GM18517 (cell line): Measurements from ENCODE around the gene FHIP1A.

ENCODE experiments used
- ATAC-seq: cut with Tn5 transposase; IDR thresholded peaks from one replicate; pipeline ENCODE4 v1.9.1; 2021; ENCODE audit warnings: mild to moderate bottlenecking, moderate library complexity; ENCODE audit not compliant: unreplicated experiment

Gene FHIP1A

DNA sequence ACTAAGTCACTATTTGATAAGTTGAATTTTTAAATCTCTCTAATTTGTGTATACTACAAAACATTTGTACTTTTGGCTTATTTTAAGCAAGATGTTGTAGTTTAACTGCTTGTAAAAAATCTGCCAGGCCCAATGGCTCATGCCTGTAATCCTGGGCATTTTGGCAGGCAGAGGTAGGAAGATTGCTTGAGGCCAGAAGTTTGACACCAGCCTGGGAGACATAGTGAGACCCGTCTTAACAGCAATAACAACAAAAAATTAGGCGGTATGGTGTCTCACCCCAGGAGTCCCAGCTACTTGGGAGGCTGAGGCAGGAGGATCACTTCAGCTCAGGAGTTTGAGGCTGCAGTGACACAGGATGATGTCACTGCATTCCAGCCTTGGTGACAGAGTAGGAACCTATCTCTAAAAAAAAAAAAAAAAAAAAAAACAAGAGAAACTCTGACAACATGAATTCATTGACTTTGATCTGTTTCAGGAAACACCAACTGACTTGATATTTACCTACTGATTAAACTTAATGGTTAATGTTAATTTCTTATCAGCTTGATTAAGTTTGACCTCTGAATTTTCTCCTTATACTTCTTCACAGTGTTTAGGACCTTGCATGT is 8.9 kb downstream of the FHIP1A start:
- ATAC-seq = no peak

DNA sequence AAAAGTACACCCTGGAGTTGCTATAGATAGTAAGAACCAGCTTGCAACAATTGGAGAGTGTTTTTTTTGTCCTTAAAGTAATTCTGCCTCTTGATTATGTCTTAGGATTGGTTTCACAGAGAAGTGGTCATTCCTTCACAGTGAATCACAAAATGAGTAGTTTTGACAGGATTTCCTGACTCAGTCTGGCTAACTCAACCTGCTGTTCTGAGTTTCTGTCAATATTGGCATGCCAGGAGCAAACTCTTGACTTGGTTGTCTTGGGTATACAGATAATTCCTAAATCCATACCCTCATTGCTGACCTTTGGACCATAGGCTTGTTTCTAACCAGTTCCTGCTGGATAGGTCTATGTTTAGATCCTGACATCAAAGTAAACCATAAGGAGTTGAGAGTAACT is 9.4 kb downstream of the FHIP1A start:
- no peak for ATAC-seq

DNA sequence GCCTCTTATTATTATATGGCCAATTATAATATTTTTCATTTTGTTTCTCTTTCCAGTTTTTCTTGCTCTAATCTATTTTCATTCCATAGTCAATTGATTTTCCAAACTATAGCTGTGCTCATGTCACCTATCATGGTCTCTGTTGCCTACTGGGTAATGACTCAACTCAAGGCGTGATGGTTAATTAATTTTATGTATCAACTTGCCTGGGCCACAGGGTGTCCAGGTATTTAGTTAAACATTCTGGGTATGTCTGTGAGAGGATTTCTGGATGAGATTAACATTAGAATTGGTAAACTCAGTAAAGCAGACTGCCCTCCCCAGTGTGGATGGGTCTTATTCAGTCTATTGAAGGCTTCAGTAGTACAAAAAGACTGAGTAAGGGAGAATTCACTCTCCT is 9.9 kb downstream of the FHIP1A start:
- no peak for ATAC-seq

DNA sequence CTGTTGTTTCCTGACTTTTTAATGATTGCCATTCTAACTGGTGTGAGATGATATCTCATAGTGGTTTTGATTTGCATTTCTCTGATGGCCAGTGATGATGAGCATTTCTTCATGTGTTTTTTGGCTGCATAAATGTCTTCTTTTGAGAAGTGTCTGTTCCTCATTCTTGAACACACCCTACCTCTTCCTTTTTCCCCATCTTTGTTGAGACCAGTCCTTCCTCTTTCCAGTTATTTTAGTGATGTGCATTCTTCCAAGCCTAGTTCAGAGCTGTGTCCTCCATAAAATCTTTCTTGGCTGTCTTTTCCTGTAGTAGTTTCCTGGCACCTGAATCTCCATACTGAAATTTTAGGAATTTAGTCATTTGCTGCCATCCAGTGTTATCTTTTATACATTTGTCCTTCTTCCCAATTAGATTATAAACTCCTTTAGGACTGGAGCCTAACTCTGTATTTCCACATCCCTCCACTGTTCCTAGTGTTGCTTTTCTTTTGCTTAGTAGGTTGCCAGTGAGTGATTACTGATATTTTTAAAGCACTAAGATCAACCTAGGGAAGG is 11.4 kb downstream of the FHIP1A start:
- ATAC-seq = no peak

DNA sequence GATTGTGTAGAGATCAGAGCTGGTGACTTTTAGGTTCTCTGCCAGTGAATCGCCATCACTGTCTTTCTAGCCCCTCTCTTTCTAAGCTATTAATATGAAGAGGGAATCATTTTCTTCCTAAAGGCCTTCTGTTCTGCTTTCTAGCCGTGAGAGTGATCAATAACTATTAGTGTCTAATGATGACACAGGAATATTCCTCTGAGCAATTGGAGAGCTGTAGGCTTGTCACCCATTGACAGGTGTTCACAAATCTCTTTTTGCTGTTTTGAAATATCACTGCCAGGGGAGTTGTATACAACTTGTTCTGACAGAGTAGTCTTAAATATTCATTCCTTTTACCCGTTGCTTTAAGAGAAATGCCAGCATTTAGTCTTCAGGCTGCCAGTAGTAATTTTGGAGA is 13.9 kb downstream of the FHIP1A start:
- ATAC-seq = no peak

DNA sequence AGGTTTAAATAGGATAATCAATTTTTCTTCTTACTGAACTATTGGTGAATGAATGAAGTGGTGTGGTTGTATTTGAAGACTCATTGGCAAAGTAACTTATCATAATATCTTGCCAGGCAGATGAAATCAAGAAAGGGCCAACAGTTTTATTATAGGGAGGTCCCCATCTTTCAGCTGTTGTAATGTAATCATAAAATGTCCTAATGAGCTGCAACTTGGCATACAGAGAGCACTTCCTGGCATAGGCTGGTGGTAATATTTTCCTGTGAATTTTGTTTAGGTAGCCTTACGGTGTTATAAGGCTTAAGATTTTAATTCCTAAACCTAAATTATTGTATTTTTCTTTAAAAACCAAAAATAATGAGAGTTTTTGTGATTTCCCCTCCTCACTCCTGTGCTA is 17.5 kb downstream of the FHIP1A start:
- ATAC-seq = no peak

DNA sequence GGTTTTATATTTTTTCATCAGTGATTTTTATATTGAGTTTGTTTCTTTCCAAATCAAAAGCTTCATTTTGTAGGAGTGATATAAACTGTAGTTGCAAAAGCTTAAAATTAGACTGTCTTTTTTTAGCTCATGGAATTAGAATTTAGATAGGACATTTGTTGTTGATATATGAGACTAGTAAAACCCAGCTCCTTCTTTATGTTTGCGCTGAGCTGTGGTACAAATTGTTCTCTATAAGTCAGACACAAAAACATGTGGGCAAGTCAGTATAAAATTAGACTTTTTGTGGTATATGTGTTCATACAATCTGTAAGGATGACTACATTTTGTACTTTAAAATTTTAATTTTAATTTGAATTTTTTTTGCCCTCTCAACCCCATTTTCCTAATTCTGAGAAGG is 18.3 kb downstream of the FHIP1A start:
- no peak for ATAC-seq

DNA sequence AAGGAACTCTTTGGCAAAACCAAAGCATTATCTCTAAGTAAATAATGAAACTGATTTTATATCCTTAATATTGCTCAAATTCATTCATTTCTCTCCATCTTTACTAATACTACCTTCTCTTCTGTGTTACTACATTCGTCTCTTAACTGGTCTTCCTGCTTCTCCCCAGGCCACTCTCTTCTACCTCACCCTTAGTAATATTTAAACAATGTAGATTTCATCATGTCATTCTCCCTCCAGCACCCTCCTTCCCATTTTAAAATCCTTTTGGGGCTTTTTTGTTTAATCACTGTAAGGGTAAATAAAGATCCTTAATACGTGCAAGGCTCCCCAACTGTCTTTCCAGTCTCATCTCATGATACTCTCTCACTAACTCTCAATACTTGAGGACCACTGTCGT is 19.4 kb downstream of the FHIP1A start:
- ATAC-seq = no peak

DNA sequence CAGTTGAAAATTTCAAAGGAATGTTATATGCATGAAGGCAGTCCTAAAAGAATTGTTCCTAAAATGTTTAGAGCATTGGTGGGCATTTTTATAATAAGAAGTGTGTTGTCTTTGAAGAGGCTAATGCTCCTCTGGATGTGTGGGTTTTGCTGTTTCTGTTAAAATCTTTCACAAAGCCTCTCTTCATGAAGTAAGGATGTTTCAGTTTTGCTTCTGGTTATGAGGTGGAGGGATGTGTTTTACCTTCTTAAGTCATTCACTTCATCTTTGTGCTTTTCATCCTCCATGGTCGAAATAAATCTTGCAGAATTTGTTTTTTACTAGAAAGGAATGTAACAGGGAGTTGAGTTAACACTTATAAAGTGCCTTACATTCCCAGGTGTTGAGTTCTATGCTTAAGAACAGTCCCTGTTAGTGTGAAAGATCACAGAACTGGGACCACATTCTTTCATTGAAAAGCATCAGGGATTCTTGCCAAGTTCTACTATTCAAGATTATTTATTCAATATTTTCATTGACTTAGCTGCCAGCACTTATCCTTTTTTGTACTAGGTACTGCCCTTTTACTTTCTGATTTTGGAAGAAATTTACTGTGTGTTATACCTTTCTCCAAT is 21.1 kb downstream of the FHIP1A start:
- ATAC-seq = peak; percentile 76

DNA sequence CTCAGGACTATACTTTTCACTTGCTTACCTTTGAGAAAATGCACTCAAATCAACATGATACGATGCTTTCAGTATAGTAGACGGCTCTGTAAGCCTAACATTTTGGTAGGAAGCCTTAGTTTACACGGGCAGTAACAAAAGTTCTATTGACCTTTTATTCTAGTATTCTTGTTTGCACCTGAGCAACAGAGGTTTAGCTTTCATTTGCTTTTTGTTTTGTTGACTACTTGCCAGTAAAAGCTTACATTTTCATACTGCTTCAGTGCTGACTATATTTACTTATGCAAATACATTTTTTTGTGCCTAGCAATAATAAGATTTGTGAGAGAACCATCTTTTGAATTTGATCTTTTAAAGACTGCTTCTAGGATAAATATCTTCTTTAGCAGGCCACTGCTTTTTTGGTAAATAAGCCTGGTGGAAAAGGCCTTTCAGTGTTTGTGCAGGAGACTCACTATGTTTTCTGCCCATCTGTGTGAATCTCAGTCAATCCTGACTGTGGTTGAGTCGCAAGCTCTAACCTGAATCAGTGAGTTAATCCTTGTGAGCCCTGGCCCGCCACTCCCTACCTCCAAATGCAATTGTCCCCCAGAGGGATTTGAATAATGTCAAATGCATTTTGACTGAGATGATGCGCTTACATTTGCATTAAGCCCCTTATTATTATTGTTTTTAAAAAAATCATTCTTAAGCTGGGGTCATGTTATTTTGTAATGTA is 21.9 kb downstream of the FHIP1A start:
- ATAC-seq = no peak

DNA sequence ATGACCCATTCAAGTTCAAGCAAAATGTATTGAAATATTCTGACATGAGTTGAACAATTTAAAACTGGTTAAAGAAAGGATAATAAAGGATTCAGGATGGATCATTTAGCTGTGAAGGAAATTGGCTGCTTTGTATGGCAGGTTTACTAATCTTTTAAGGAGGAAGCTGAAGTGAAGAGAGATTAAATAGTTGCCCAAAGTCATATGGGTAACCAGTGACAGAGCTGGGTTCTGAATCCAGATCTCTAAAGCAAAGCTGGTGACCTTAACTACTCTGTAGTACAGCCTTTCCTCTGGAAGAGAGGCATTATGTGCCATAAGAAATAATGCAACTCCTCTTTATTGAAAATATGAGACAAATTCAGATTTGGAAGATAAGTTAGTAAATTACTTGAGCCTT is 22.8 kb downstream of the FHIP1A start:
- ATAC-seq = no peak

DNA sequence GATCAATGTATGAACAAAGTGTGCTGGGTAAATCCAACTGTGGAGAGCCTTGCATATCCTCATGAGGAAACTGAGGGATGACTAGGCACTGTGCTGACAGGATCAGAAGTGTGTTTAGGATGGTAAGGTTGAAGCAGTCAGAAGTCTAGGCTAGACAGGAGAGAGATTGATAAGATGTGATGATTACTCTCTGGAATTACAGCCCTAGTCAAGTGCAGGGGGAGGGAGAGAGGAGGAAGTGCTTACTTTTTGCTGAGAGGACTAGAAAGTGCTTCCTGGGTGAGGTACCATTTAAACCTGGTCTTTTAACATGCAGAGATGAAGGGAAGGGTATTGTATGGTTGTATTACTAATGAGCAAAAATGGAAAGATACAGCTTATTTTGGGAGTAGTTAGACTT is 23.7 kb downstream of the FHIP1A start:
- ATAC-seq = no peak

DNA sequence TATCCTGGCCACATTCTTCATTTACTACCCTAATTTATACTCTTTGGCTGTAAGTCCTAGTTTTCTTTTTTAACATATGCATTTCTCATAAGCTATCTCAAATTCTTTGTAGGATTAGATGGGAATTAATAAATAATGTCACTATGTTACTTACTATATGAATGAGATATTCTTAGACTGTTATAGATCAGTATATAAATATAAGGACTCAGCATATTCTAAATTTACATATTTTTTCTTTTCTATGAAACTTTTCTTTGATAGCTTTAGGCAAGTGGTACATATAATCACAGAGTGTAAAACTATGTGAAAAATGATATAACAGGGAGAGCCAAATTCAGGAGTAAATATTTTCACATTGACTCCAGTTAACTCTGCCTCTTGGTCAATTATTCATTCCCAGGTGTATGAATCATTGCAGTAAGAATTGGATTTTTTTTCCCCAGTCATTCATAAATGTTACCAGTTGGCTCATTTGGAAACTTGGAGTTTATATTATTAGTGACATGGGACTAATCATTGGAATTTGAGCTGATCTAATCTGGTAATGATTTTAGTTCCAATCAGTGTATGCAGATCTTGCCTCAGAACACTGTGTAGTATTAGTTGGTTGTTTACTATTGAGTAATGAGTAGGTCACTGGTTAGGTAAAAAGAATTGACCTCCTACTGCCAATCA is 25.3 kb downstream of the FHIP1A start:
- ATAC-seq = no peak

DNA sequence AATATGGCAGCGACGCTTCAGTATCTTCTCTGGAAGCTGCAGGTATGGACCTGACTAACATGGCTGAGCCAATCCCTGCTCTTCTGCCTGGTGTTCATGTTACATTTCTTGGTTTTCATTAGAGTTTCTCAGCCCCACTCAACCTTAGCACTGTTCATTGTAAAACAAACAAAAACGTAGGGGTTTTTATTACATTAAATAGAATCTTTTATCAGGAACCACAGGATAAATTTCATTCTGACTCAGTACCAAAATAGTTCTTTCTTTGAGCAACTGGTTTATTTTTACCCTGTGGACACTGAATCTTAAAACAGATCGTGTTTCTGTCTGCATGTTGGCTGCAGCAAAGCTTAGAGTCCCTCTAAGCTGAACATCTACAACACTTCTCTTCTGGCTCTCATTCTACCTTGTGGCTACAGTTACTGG is 27.1 kb downstream of the FHIP1A start:
- no peak for ATAC-seq

DNA sequence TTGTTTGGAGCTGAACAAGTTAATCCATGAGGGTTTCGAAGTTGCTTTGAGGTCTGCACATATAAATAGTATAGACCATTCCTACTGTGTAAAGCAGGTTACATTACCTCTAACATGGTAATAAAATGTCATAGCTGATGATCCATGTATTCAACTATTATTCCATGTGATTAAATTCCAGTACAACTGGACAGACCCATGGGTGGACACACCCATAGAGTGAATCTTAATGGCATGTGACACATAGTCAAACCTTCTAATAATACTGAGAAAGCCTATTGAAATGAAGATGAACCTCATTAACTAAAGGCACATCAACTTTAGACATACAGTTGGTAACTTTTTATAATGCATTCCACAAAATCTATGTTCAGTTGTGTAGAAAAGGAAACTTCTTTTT is 28.5 kb downstream of the FHIP1A start:
- no peak for ATAC-seq

DNA sequence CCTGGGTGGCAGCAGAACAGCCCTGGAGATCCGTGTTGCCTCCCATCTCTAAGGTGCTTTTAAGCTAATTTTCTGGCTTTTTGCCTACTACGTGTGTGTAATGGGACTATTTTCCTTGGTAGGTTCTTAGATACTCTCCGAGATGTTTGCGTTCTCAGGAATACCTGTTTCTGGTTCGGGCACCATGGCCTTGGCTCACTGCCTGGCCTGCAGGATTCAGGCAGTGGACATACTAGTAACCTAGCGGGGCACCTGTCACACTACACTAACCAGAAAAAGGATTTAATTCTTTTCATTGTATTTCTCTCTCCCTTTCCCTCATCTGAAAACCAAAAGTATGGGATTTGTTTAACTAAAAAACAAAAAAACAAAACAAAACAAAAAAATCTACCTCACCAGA is 29.2 kb downstream of the FHIP1A start:
- ATAC-seq = no peak

DNA sequence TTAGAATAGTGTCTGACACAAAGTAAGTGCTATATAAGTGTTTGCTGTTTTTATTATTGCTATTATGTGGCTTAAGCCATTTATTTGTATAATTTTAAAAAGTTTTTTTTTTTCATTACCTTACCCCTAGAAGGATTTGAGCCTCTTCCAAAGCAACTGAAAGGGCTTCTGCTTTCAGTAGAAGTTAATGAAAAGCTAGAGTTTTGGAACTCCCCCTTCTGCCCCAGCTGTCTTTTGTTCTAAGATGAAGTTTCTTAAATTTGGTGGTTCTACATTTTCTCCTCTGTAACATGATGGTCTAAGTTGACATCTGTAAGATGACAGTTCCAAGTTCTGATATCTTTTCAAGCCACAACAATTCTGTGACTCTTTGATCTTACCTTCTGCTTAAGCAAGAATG is 30.3 kb downstream of the FHIP1A start:
- ATAC-seq = no peak

DNA sequence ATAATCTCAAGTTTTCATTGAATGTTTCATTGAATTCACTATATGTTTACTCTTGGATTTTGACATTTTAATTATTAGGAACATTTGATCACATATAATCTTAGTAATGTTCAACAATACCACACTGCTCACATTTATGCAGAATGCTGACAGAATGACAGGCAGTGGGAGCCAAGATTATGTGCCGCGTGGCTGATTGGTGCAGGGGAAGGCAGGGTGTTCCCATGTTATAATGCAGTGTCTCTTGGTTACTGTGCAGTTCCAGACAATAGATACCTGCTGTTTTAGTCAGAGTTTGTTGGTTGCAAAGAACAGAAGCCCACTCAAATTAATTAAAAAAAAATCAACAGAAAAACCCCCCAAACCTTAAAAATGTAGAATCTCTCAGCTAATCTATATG is 33.0 kb downstream of the FHIP1A start:
- no peak for ATAC-seq

DNA sequence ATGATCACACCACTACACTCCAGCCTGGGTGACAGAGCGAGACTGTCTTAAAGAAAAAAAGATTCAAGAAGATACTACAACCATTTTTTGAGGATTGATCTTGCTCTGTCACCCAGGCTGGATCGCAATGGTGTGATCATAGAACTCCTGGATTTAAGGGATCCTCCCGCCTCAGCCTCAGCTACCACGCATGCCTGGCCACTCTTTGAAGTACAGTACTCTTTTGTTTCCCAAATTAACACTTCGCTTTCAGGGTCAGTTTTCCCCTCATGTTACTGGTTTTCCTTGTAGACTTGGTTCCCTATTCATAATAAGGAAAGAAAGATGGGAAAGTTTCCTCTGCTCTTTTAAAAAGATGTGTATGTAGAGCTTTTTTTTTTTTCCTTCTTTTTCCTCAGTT is 34.3 kb downstream of the FHIP1A start:
- no peak for ATAC-seq

DNA sequence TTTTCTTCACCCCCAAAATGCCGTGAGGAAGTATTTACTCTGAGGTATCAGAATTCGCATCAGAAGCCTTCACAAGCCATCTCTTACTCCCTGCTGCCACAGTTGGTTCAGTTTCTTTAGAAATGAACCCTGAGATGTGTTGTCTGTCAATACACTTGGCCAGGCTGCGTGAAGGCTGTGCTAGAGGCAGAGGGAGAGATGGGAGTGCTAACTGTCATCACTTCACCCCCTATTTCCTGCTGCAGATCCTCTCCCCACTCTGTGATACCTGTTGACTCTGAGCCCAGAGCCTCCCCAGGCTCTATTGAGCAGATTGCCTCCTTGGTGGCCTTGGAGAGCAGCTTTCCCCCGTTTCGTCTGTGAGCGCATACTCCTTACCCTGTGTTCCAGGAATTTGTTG is 34.8 kb downstream of the FHIP1A start:
- no peak for ATAC-seq

DNA sequence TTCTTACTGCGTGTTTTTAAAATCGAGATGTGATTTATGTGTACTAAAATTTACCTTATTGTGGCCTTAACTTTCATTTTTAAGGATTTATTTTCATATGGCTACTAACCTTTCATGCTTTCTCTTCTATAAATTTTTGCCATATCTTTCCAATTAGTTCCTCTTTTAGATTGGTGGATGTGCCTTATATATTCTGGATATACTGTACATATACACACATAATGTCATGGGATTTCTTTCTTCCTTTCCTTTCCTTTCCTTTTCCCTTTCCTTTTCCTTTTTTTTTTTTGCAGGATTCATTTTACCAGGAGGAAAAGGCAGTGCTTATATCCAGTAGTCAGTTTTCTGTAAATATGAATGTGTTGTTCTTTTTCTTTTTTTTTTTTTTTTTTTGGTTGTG is 37.2 kb downstream of the FHIP1A start:
- ATAC-seq = no peak

DNA sequence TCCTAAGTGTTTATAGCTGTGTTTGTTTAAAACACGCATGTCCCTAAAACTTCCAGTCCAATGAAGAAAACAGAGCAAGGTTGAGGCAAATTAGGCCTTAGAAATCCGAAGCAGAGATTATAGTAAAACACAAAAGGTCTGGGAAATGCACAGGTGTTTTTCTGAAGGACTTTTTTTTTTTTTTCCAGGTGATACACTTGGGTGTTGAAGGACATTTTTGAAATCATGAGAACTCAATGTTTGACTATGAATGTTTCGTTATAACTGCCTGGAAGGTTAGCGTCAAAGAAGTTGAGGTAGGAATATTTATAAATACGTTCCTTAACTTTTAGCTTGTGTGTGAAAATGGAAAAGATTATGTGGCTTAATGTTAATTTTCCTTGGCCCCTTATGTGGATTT is 45.5 kb downstream of the FHIP1A start:
- no peak for ATAC-seq
